SK-N-SH treated with all-trans-retinoic acid at 6 μM for 48 hours (cell line): Measurements from ENCODE around the gene OR4C6.

ENCODE experiments used
- ATAC-seq: fragments of 200-7000 bp; cut with Tn5 transposase; 3 replicates; pipeline ENCODE4 v1.9.1; 2020; ENCODE audit warnings: mild to moderate bottlenecking, moderate library complexity
- BACH2 ChIP-seq: fragments of 250-450 bp; sonication (Bioruptor Pico); IDR thresholded peaks from 2 replicates; pipeline ENCODE4 v1.9.0; 2021; ENCODE audit warnings: mild to moderate bottlenecking, borderline replicate concordance
- CSDC2 ChIP-seq: fragments of 250-450 bp; sonication (Bioruptor Pico); IDR thresholded peaks from 2 replicates; pipeline ENCODE4 v1.5.0; 2020; ENCODE audit warnings: mild to moderate bottlenecking, moderate library complexity
- ESRRG ChIP-seq: fragments of 250-450 bp; sonication (Bioruptor Pico); IDR thresholded peaks from 2 replicates; pipeline ENCODE4 v1.6.1; 2021; ENCODE audit warnings: mild to moderate bottlenecking
- ISL1 ChIP-seq: fragments of 250-450 bp; sonication (Bioruptor Pico); IDR thresholded peaks from 2 replicates; pipeline ENCODE4 v2.1.2; 2022; ENCODE audit warnings: mild to moderate bottlenecking, moderate library complexity
- OSR1 ChIP-seq: fragments of 250-450 bp; sonication (Bioruptor Pico); IDR thresholded peaks from 2 replicates; pipeline ENCODE4 v1.8.0; 2022; ENCODE audit warnings: moderate library complexity, mild to moderate bottlenecking, inconsistent platforms
- PATZ1 ChIP-seq: fragments of 250-450 bp; sonication (Bioruptor Pico); IDR thresholded peaks from 2 replicates; pipeline ENCODE4 v1.8.0; 2020; ENCODE audit warnings: mild to moderate bottlenecking, moderate library complexity, borderline replicate concordance
- PPARA ChIP-seq: fragments of 250-450 bp; sonication (Bioruptor Pico); IDR thresholded peaks from 2 replicates; pipeline ENCODE4 v1.5.0; 2020; ENCODE audit warnings: mild to moderate bottlenecking, borderline replicate concordance
- RARB ChIP-seq: fragments of 250-450 bp; sonication (Bioruptor Pico); IDR thresholded peaks from 2 replicates; pipeline ENCODE4 v1.8.0; 2021; ENCODE audit warnings: mild to moderate bottlenecking, moderate library complexity
- ZFP3 ChIP-seq: fragments of 250-450 bp; sonication (Bioruptor Pico); IDR thresholded peaks from 2 replicates; pipeline ENCODE4 v1.5.0; 2020; ENCODE audit warnings: mild to moderate bottlenecking, moderate library complexity
- ZNF565 ChIP-seq: fragments of 450-650 bp; formaldehyde crosslinking; conservative IDR thresholded peaks from 2 replicates; pipeline ENCODE4 v1.5.0; 2020; ENCODE audit warnings: low read depth, mild to moderate bottlenecking, moderate library complexity
- ZNF70 ChIP-seq: fragments of 450-650 bp; formaldehyde crosslinking; IDR thresholded peaks from 2 replicates; pipeline ENCODE4 v1.5.0; 2020; ENCODE audit warnings: mild to moderate bottlenecking, moderate library complexity
- ZNF8 ChIP-seq: fragments of 450-650 bp; formaldehyde crosslinking; IDR thresholded peaks from 2 replicates; pipeline ENCODE4 v1.5.0; 2020; ENCODE audit warnings: mild to moderate bottlenecking, moderate library complexity
- TF ChIP-seq, protein P1 (sequence below): fragments of 250-450 bp; sonication (Bioruptor Pico); IDR thresholded peaks from 2 replicates; pipeline ENCODE4 v1.5.0; 2020; ENCODE audit warnings: mild to moderate bottlenecking, moderate library complexity
- TF ChIP-seq, protein P2 (sequence below): fragments of 250-450 bp; sonication (Bioruptor Pico); IDR thresholded peaks from 2 replicates; pipeline ENCODE4 v1.5.1; 2020; ENCODE audit warnings: low read depth, mild to moderate bottlenecking, moderate library complexity
- TF ChIP-seq, protein P3 (sequence below): fragments of 250-450 bp; sonication (Bioruptor Pico); IDR thresholded peaks from 2 replicates; pipeline ENCODE4 v1.8.0; 2021; ENCODE audit warnings: low read depth, mild to moderate bottlenecking, moderate library complexity, borderline replicate concordance

OR4C6 gene

GRCh38 chr11:55707029-55707428 is 45.0 kb downstream of the OR4C6 start (continued):
- TF ChIP-seq ISL1 (CRISPR knock-in tag): no peak
- no peak for TF ChIP-seq PPARA (CRISPR knock-in tag)
- TF ChIP-seq, protein P1, sequence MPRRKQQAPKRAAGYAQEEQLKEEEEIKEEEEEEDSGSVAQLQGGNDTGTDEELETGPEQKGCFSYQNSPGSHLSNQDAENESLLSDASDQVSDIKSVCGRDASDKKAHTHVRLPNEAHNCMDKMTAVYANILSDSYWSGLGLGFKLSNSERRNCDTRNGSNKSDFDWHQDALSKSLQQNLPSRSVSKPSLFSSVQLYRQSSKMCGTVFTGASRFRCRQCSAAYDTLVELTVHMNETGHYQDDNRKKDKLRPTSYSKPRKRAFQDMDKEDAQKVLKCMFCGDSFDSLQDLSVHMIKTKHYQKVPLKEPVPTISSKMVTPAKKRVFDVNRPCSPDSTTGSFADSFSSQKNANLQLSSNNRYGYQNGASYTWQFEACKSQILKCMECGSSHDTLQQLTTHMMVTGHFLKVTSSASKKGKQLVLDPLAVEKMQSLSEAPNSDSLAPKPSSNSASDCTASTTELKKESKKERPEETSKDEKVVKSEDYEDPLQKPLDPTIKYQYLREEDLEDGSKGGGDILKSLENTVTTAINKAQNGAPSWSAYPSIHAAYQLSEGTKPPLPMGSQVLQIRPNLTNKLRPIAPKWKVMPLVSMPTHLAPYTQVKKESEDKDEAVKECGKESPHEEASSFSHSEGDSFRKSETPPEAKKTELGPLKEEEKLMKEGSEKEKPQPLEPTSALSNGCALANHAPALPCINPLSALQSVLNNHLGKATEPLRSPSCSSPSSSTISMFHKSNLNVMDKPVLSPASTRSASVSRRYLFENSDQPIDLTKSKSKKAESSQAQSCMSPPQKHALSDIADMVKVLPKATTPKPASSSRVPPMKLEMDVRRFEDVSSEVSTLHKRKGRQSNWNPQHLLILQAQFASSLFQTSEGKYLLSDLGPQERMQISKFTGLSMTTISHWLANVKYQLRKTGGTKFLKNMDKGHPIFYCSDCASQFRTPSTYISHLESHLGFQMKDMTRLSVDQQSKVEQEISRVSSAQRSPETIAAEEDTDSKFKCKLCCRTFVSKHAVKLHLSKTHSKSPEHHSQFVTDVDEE (CRISPR knock-in tag): no peak
- no peak for TF ChIP-seq ZNF70
- TF ChIP-seq ZFP3 (CRISPR knock-in tag): no peak

GRCh38 chr11:55714982-55715888 is 53.2 kb downstream of the OR4C6 start:
- TF ChIP-seq ZNF8 (no peak), BACH2 (CRISPR knock-in tag) (no peak), OSR1 (CRISPR knock-in tag) (no peak), ZNF70 (no peak), ESRRG (no peak), ZNF565 (no peak), RARB (CRISPR knock-in tag) (no peak), PATZ1 (CRISPR knock-in tag) (no peak), ZFP3 (CRISPR knock-in tag) (no peak), CSDC2 (CRISPR knock-in tag) (no peak)
- TF ChIP-seq, protein P2, sequence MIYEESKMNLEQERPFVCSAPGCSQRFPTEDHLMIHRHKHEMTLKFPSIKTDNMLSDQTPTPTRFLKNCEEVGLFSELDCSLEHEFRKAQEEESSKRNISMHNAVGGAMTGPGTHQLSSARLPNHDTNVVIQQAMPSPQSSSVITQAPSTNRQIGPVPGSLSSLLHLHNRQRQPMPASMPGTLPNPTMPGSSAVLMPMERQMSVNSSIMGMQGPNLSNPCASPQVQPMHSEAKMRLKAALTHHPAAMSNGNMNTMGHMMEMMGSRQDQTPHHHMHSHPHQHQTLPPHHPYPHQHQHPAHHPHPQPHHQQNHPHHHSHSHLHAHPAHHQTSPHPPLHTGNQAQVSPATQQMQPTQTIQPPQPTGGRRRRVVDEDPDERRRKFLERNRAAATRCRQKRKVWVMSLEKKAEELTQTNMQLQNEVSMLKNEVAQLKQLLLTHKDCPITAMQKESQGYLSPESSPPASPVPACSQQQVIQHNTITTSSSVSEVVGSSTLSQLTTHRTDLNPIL (CRISPR knock-in tag): no peak
- TF ChIP-seq, protein P3, sequence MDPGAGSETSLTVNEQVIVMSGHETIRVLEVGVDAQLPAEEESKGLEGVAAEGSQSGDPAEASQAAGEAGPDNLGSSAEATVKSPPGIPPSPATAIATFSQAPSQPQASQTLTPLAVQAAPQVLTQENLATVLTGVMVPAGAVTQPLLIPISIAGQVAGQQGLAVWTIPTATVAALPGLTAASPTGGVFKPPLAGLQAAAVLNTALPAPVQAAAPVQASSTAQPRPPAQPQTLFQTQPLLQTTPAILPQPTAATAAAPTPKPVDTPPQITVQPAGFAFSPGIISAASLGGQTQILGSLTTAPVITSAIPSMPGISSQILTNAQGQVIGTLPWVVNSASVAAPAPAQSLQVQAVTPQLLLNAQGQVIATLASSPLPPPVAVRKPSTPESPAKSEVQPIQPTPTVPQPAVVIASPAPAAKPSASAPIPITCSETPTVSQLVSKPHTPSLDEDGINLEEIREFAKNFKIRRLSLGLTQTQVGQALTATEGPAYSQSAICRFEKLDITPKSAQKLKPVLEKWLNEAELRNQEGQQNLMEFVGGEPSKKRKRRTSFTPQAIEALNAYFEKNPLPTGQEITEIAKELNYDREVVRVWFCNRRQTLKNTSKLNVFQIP (CRISPR knock-in tag): no peak
- TF ChIP-seq, protein P1 (CRISPR knock-in tag): no peak
- ATAC-seq: no peak
